NCI-H2196 (cell line): Measurements from ENCODE around the gene SLC40A1.

ENCODE experiments used
- DNase-seq: peaks from one replicate; lab custom pipeline; 2025; ENCODE audit not compliant: unreplicated experiment; lab: John Stamatoyannopoulos, UW

Gene SLC40A1

GRCh38 chr2:189517847-189518535 is 62.6 kb downstream of the SLC40A1 start:
- DNase-seq = no peak

- no peak for DNase-seq
These were observed 64.0 kb downstream of the SLC40A1 start for GRCh38 chr2:189516546-189516945.

GRCh38 chr2:189515264-189515663 is 65.3 kb downstream of the SLC40A1 start:
- no peak for DNase-seq

- DNase-seq = no peak
These were observed 66.5 kb downstream of the SLC40A1 start for GRCh38 chr2:189514104-189514503.

GRCh38 chr2:189512879-189513278 is 67.7 kb downstream of the SLC40A1 start:
- no peak for DNase-seq

- DNase-seq = no peak
These were observed 68.6 kb downstream of the SLC40A1 start for GRCh38 chr2:189511960-189512319.

- no peak for DNase-seq
These were observed 69.2 kb downstream of the SLC40A1 start for GRCh38 chr2:189511210-189511959.
